CD4-positive, alpha-beta T cell treated with Interleukin-6 for 4 hours (primary cell): ENCODE measurements around the gene FUT3.
"Not testable (repeated sequence)": the region's sequence is repeated elsewhere in the genome, so short reads cannot be mapped to it uniquely, and the experiment has no call there.

Experiments used
- DNase-seq: peaks from one replicate; pipeline ENCODE4 v3.0.0-alpha.2; 2020; ENCODE audit warnings: mixed read lengths

Gene FUT3

GRCh38 chr19:5851302-5851701 lies at the start of gene FUT3:
TSS of gene FUT3 (minus strand) at chr19:5851449.
- no peak for DNase-seq

DNA sequence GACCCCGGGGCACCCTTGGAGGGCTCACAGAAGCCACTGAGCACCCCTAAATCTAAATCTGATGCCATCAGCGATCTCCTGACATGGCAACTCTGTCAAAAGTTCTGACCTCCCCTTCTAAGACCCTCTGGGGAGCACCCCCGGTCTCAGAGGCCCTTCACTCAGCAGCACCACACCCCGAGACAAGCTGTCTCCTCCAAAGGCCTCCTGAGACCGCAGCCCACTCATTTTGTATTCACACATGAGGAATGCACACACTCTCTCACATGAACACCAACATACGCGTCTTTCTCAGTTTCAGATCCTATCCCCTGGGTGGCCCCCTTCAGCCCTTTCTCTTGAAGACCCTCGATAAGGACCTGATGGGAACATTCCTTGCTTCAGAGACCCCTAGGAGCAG lies 49.7 kb upstream of the FUT3 start:
- no peak for DNase-seq

GRCh38 chr19:5899728-5900526 lies 48.7 kb upstream of the FUT3 start:
- DNase-seq, result no peak

DNA sequence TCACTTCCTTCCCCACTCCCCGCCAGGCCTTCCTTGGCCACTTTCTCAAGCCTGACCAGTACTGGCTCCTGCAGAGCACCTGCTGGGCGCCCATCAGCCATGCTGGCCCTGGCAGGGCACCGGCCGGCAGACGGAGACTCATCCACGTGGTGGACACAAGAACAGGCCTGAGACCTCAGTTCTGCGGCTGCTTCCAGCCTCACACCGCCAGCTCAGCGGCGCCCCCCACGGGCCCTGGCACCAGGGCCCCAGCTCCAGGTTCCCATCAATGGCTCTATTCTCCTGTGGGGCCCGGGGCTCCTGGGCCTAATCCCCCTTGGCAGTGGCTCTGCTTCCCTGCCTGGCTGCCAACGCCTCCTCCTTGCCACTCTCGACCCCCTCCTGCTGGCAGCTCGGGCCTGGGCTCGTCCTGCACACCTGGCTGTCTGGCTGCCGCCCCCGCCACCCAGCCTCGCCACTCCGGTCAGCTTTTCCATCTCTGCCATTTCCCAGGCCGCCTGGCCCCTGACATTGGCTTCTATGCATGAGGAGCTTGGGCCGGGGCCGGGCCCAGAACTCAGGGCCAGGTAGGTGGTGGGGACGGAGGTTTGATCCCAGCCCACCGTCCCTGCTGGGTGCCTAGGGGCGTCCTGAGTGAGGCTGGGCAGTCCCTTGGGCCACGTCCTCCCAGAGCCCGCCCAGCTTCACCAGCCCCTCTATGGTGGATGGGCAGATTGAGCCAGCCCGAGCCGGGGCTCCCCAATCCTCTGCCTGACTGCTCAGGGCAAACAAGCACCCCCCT lies 46.1 kb upstream of the FUT3 start:
- no peak for DNase-seq

GRCh38 chr19:5896365-5897076 lies 45.3 kb upstream of the FUT3 start:
- no peak for DNase-seq

GRCh38 chr19:5895890-5896289 lies 44.6 kb upstream of the FUT3 start:
- DNase-seq, result no peak

- DNase-seq, result no peak
Measured at GRCh38 chr19:5895409-5895808, 44.2 kb upstream of the FUT3 start.

- no peak for DNase-seq
Measured at GRCh38 chr19:5894704-5895349, 43.6 kb upstream of the FUT3 start.

DNA sequence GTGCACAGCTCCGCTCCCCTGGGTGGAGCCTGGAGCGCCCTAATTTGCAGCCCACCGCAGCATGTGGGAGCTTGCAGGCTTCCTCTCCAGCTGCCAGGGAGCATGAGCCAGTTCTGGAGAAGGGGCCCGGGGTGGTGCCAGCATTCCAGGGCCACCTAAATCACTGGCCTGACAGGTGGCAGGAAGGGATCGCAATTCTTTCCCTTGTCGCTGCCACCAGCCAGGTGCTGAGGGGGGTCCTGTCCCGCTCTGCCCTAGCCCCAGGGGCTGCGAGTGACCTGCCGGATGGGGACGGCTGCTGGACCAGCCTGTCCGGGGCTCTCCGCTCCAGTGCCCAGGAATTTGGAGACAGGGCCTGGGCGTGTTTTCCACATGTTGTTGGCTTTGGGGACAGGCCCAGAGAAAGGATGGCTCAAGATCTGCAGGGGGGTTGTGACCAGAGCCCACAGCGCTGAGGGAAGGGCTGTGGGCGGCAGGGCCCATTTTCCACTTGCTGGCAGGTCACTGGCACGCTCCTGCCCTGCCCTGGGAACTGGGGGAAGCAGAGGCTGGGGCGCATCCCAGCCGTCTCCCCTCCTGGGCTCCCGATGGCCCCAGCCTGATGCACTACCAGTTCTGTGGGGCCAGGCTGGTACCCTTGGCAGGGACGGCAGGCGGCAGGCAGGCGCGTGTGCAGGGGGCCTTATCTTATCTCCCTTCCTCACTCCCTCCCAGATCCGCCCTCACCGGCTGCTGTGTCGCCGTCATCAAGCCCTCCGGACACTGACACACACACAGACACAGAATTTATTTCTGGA lies 42.9 kb upstream of the FUT3 start:
- DNase-seq, result no peak

GRCh38 chr19:5893296-5893903 lies 42.2 kb upstream of the FUT3 start:
- DNase-seq, result no peak

DNA sequence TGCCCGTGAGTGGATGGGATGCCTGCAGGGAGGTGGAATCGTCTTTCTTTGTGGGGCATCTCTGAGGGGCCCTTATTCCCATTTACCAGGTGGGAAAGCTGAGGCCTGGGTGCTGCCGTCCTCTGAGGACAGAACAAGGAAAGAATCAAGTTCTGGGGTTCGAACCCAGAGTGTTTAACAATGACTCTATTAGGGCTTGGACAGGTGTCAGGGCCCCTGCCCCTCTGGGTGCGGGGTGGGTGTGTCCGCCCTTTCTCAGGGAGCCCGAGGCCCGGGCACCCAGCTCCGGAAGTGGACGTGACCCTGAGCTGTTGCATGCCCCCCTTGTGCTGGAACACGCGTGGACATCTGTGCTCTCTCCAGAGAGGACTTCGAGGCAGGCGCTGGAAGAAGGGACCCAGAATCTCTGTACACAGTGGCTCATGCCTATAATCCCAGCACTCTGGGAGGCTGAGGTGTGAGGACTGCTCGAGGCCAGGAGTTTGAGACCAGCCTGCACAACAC lies 41.6 kb upstream of the FUT3 start:
- DNase-seq, result no peak

DNA sequence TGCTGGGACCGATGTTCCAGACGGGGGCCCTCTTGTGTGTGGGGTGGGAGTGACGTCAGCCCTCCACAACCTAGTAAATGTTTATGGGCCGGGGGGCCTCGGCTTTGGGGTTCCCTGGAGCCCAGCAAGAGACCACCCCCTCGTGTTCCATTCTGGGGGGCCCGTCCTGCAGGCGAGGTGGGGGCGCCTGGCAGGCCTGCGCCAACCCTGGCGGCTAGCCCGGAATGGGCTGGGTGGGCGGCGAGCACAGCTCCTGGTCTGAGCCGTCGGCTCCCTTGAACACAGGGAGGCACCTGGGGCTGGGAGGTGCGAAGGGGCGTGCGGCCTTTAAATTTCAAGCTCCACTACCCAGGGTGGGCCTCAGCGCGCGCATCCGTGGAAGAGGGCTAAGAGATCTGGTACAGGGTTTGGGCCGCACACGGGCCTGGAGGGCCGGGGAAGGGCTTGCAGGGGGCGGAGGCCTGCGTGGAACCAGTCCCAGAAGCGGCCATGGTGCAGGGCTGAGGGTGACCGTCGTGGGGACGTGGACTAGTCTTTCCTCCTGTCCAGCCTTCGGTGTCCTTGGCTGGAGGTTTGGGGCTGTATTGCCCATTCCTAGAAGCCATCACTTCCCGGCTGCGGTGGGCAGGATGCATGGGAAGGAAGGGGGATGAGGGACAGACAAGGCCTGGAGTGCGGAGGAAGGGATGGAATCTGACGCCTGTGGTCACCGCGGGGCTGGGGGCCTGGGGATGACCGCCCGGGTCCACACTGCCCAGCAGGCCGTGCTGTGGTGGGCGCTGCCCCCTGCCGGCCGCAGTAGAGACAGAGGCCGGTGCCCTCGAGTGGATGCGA lies 40.9 kb upstream of the FUT3 start:
- DNase-seq, result peak; percentile 40

DNA sequence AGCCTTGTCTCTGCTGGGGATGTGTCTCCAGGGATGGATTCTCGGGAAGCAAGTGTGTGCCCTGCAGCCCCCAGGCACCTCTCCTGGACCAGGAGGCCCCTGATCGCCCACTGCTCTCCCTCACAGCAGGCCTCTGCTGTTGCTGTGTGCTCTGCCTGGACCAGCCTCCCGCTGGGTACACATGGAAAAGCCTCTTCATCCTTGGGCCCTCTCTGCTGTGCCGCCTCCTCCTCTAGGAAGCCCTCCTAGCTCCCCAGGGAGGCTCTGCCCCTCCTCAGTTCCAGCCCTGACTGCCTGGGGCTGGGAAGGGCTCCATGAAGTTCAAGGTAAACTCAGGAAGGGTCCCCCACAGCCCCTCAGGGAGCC lies 40.3 kb upstream of the FUT3 start:
- no peak for DNase-seq

- no peak for DNase-seq
Measured at GRCh38 chr19:5890099-5890498, 38.9 kb upstream of the FUT3 start.

DNA sequence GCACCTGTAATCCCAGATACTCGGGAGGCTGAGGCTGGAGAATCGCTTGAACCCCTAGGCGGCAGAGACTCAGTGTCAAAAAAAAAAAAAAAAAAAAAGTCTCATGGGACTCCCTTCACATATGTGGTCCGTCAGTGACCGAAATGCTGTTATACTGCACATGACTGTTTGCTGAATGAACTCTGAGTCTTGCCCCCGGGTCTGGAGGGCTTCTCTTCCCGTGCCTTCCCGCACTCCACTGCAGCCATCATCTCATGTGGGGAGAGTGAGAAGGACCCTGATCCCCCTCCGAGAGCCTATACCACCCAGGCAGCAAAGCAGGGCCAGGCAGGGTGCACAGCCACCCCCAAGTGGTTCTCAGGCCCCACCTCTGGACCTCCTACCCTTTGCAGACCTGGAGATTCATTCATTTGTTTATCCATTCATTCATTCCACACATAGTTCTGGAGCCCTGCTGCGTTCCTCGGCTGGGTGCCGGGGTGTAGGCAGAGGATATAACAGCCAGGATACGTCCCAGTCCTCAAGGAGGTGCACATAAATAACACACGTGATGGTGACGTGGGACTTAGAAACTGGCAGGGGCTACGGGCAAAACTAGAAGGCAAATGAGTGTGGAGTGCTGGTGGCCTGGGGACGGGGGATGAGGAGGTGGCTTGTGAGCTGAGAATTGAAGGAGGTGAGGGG lies 38.2 kb upstream of the FUT3 start:
- DNase-seq, result no peak

DNA sequence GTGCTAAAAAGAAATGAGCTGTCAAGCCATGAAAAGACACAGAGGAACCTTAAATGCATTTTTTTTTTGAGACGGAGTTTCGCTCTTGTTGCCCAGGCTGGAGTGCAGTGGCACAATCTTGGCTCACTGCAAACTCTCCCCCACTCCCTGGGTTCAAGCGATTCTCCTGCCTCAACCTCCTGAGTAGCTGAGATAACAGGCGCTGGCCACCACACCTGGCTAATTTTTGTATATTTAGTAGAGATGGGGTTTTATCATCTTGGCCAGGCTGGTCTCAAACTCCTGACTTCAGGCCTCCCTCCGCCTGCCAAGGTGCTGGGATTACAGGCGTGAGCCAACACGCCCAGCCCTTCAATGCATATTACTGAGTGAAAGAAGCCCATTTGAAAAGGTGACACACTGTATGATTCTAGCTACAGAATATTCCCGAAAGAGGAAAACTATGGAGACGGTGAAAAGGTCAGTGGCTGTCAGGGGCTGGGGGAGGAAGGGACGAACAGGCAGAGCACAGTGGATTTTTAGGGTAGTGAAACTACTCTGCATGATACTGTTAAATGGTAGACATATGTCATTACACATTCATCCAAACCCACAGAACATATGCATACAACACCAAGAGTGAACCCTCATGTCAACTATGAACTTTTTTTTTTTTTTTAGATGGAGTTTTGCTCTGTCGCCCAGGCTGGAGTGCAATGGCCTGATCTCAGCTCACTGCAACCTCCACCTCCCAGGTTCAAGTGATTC lies 33.0 kb upstream of the FUT3 start:
- DNase-seq, result not testable (repeated sequence)

- DNase-seq, result not testable (repeated sequence)
Measured at GRCh38 chr19:5883157-5883873, 32.1 kb upstream of the FUT3 start.

DNA sequence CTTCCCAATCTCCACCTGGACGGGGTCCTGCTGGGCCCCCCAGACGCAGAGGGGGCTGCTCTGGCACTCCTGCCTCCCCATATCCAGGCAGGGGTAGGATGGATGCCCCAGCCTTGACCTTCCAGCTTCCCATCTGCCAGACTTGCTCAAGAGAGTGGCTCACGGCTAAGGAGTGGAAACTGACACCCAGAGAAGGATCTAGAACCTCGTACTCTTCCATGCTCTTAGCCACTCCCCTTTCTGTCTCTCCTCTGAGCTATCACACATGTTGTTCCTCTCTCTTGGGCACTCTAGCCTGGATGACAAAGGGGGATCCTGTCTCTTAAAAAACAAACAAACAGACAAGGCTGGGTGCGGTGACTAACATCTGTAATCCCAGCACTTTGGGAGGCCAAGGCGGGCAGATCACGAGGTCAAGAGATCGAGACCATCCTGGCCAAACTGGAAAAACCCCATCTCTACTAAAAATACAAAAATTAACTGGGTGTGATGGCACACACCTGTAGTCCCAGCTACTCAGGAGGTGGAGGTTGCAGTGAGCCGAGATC lies 31.2 kb upstream of the FUT3 start:
- DNase-seq, result no peak
